SJSA1 (cell line): ENCODE data around the gene ZBBX. TPM values are rescaled to one million over a fixed set of nuclear protein-coding genes. Genes with fewer than 3 reads are reported as not detected.

Source experiments
- total RNA-seq: library from RNA; depleted of rRNA; stranded (reverse); fragments of >200 nt; shearing (Covaris generic); gene quantifications from 2 replicates; pipeline ENCODE4 v1.2.3, GENCODE V29; 2014; rRNA removed

Gene ZBBX
- total RNA-seq, 1 experiment from 2014 or later = not detected

Other genes starting within 250 kb of the ZBBX start
- gene SERPINI2, start 93.7 kb upstream of the ZBBX start, total RNA-seq = not detected in 2 replicates